Measurements from ENCODE around the gene XRCC5. TPM values are rescaled to one million over a fixed set of nuclear protein-coding genes. Genes with fewer than 3 reads are reported as not detected.

Gene XRCC5
- 172 to 223 TPM (median 180 TPM) in 5 replicates for total RNA-seq (2022; extraction: Qiagen RNA extraction; ENCODE audit: low read depth)

DNA sequence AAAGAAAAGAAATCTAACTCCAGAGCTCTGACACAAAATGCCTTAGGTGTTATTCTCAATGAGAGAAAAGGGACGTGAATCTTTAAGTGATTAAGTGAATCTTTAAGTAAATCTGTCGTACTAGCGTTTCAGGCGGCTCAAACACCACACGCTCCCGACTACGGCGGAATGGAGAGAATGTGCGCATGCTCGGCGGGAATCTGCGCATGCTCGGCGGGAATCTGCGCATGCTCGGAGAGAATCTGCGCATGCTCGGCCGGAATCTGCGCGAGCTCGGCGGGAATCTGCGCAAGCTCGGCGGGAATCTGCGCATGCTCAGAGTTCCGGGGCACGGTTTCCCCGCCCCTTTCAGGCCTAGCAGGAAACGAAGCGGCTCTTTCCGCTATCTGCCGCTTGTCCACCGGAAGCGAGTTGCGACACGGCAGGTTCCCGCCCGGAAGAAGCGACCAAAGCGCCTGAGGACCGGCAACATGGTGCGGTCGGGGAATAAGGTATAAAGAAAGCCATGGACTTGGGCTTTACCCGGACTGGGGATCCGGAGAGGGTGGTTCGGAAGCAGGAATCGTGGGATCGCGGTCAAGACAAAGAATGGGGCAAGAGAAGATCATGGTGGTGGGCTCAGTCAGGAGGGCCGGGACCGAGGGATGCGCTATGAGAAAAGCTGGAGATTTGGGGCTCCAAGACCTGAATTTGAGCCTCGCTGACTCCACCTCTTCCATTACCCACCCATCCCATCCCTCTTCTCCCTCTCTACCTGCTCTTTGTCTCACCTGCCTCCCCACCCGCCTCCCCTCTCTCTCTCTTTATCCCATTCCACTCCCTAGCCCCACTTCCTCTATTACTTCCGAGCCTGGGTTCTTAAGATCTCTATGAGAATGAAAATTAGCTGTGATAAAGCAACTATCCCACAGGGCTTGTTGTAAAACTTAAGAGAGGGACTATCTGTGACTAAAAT is at the start of gene XRCC5:
XRCC5 (plus strand) TSS at position 382 of the 955 bp plus-strand sequence; CDS start at position 471, 89 bp downstream.

DNA sequence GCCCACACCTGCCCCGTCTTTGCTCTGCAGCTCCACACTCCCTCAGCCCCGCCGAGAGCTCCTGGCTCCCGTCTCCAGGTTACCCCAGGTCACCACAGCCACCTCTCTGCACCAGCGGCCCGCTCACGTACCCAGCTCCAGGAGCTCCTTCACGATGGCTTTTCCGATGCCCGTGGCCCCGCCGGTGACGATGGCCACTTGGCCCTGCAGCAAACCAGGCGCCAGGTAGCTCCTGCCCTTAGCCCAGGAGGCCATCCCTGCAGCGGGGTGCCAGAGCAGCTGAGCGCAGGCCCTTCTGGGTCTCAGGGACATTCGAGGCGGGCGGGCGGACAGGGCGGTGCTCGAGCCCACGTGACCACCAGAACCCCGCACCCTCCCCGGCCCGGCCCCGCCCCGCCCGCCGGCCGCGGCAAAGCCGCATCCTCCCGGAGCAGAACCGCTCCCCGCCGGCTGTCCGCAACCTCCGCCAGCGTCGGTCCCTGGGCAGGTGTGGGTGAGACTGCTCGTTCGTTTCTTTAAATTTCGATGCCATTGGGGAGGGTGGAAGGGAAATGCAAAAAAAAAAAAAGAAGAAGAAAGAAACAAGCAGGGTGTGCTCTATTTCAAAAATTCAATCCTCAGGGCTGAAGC is 27.5 kb upstream of the XRCC5 start, which contains the start of the genes PECR and TMEM169:
PECR (minus strand) TSS at position 323 of the 630 bp plus-strand sequence; CDS start at position 255, 68 bp downstream.
TMEM169 (plus strand) TSS at position 433 of the 630 bp plus-strand sequence. CDS start 14,045 bp downstream, outside the sequence.

Other genes starting within 250 kb of the XRCC5 start
- 5.0 to 6.7 TPM (median 5.3 TPM) in 5 replicates for gene MREG, start 95.8 kb upstream of the XRCC5 start, total RNA-seq (2022; extraction: Qiagen RNA extraction; ENCODE audit: low read depth)
- gene PECR, start 27.5 kb upstream of the XRCC5 start, total RNA-seq (2022; extraction: Qiagen RNA extraction; ENCODE audit: low read depth): 13.5 to 16.2 TPM (median 15.1 TPM) in 5 replicates
- 0.25 to 0.66 TPM (median 0.42 TPM) in 5 replicates for gene TMEM169, start 27.4 kb upstream of the XRCC5 start, total RNA-seq (2022; extraction: Qiagen RNA extraction; ENCODE audit: low read depth)

Measured in A549 treated with ZK216348 at 1 μM for 4 hours (cell line).